GM21515 (cell line): ENCODE measurements around the gene MEIS1.

Experiments
- ATAC-seq: cut with Tn5 transposase; IDR thresholded peaks from one replicate; pipeline ENCODE4 v1.9.1; 2021; ENCODE audit not compliant: unreplicated experiment

MEIS1 gene

GRCh38 chr2:66562304-66562685 is 127.4 kb downstream of the MEIS1 start:
- ATAC-seq: no peak

- ATAC-seq: no peak
Observed at GRCh38 chr2:66563473-66563872, 128.5 kb downstream of the MEIS1 start.

GRCh38 chr2:66565291-66565690 is 130.4 kb downstream of the MEIS1 start:
- no peak for ATAC-seq

- ATAC-seq: no peak
Observed at GRCh38 chr2:66566726-66567399, 131.9 kb downstream of the MEIS1 start.

GRCh38 chr2:66567729-66568128 is 132.8 kb downstream of the MEIS1 start:
- no peak for ATAC-seq

- no peak for ATAC-seq
Observed at GRCh38 chr2:66568650-66569300, 133.8 kb downstream of the MEIS1 start.

GRCh38 chr2:66569321-66569851 is 134.5 kb downstream of the MEIS1 start:
- no peak for ATAC-seq

GRCh38 chr2:66569974-66570373 is 135.0 kb downstream of the MEIS1 start:
- no peak for ATAC-seq

GRCh38 chr2:66570471-66570870 is 135.5 kb downstream of the MEIS1 start:
- no peak for ATAC-seq

- ATAC-seq: no peak
Observed at GRCh38 chr2:66571918-66572317, 137.0 kb downstream of the MEIS1 start.

- no peak for ATAC-seq
Observed at GRCh38 chr2:66572391-66572790, 137.5 kb downstream of the MEIS1 start.

- no peak for ATAC-seq
Observed at GRCh38 chr2:66573416-66573815, 138.5 kb downstream of the MEIS1 start.

- ATAC-seq: no peak
Observed at GRCh38 chr2:66573821-66574233, 138.9 kb downstream of the MEIS1 start.

GRCh38 chr2:66574701-66575624 is 140.0 kb downstream of the MEIS1 start:
- no peak for ATAC-seq

- no peak for ATAC-seq
Observed at GRCh38 chr2:66575625-66576310, 140.8 kb downstream of the MEIS1 start.

GRCh38 chr2:66576311-66576560 is 141.3 kb downstream of the MEIS1 start:
- ATAC-seq: no peak

- ATAC-seq: no peak
Observed at GRCh38 chr2:66576561-66577320, 141.8 kb downstream of the MEIS1 start.

GRCh38 chr2:66577321-66578053 is 142.6 kb downstream of the MEIS1 start:
- no peak for ATAC-seq

- no peak for ATAC-seq
Observed at GRCh38 chr2:66578054-66578686, 143.2 kb downstream of the MEIS1 start.
